Activated naive CD4-positive, alpha-beta T cell treated with Interleukin-2 at 50 U/mL for 16 hours (primary cell): ENCODE measurements around the gene NEU1.
"Not testable (repeated sequence)": the region's sequence is repeated elsewhere in the genome, so short reads cannot be mapped to it uniquely, and the experiment has no call there.

Experiments
- DNase-seq: peaks from one replicate; pipeline ENCODE4 v3.0.0-alpha.2; 2020

Gene NEU1

GRCh38 chr6:31837369-31838113 lies 25.1 kb downstream of the NEU1 start:
- no peak for DNase-seq

- no peak for DNase-seq
These were observed 25.9 kb downstream of the NEU1 start for GRCh38 chr6:31836474-31837368.

- DNase-seq = no peak
These were observed 26.6 kb downstream of the NEU1 start for GRCh38 chr6:31836047-31836473.

- peak; percentile 80 for DNase-seq
These were observed 28.0 kb downstream of the NEU1 start for GRCh38 chr6:31834367-31835250.

- no peak for DNase-seq
These were observed 31.0 kb downstream of the NEU1 start for GRCh38 chr6:31831350-31832215.

- DNase-seq = no peak
These were observed 31.7 kb downstream of the NEU1 start for GRCh38 chr6:31830886-31831335.

GRCh38 chr6:31829633-31830283 lies 32.9 kb downstream of the NEU1 start:
- DNase-seq = no peak

- DNase-seq = peak; percentile 91
These were observed 35.1 kb downstream of the NEU1 start, which contains the start of gene HSPA1B for GRCh38 chr6:31827286-31828079. Gene HSPA1B (plus strand): TSS chr6:31827738. CDS start chr6:31827951, 213 bp downstream.

- peak; percentile 38 for DNase-seq
These were observed 35.8 kb downstream of the NEU1 start for GRCh38 chr6:31826793-31827285.

GRCh38 chr6:31825553-31825952 lies 37.1 kb downstream of the NEU1 start:
- DNase-seq = no peak

GRCh38 chr6:31823592-31824196 lies 38.9 kb downstream of the NEU1 start:
- not testable (repeated sequence) for DNase-seq

- peak; percentile 67 for DNase-seq
These were observed 40.4 kb downstream of the NEU1 start for GRCh38 chr6:31822036-31822821.

GRCh38 chr6:31821301-31822035 lies 41.2 kb downstream of the NEU1 start:
- peak; percentile 77 for DNase-seq

- not testable (repeated sequence) for DNase-seq
These were observed 42.2 kb downstream of the NEU1 start for GRCh38 chr6:31820399-31820798.

- no peak for DNase-seq
These were observed 42.7 kb downstream of the NEU1 start for GRCh38 chr6:31819871-31820299.

- DNase-seq = not testable (repeated sequence)
These were observed 44.6 kb downstream of the NEU1 start for GRCh38 chr6:31817929-31818511.

- not testable (repeated sequence) for DNase-seq
These were observed 45.3 kb downstream of the NEU1 start for GRCh38 chr6:31817133-31817928.
